Measurements from ENCODE around the gene SHE.

GRCh38 chr1:154483941-154484803 is 18.0 kb downstream of the SHE start:
- TF ChIP-seq POLR2AphosphoS5 (IDR thresholded peaks at IDR 0.05; ENCODE audit: low read depth, low read length) (no peak), POLR2A (IDR thresholded peaks at IDR 0.05; ENCODE audit: low read depth, low read length) (no peak), TAF1 (IDR thresholded peaks at IDR 0.05; ENCODE audit: borderline replicate concordance, low read depth, low read length) (no peak)
